HepG2 (cell line): ENCODE measurements around the gene LUZP2. TPM values are rescaled to one million over a fixed set of nuclear protein-coding genes. Genes with fewer than 3 reads are reported as not detected.

ENCODE experiments used
- ATAC-seq: fragments of 200-7000 bp; cut with Tn5 transposase; 3 replicates; pipeline ENCODE4 v1.9.1; 2020; ENCODE audit warnings: mild to moderate bottlenecking, moderate library complexity
- BruUV-seq: library from RNA; stranded (reverse); fragments of 400-500 nt; replicated peaks from 2 replicates; lab custom pipeline; 2021; lab: Mats Ljungman, UMichigan
- CTCF ChIA-PET: fragments of 300-600 bp; formaldehyde crosslinking; extraction: SDS; loops from one replicate; lab custom pipeline; 2021; ENCODE audit warnings: low total read pairs, inconsistent platforms, low intra/inter-chr PET ratio; lab: Yijun Ruan, JAX
- POLR2A ChIA-PET: fragments of 350-600 bp; sonication (Branson Sonifier 250); formaldehyde crosslinking; loops from one replicate; lab custom pipeline; 2020; ENCODE audit warnings: antibody characterized with exemption, inconsistent platforms; lab: Yijun Ruan, JAX
- DNase-seq: peaks from one replicate; pipeline ENCODE4 v3.0.0-alpha.2; 2015; ENCODE audit warnings: low spot score
- FAIRE-seq: peaks from 3 replicates; lab custom pipeline; 2011; peaks lifted over from hg19 to GRCh38; lab: Jason Lieb, UNC
- H2AFZ ChIP-seq: one replicate; pipeline ENCODE4 v1.6.1; 2011; ENCODE audit warnings: low read length, inconsistent platforms
- H3K27ac ChIP-seq: fragments of 300-600 bp; 3 replicates; pipeline ENCODE4 v1.8.0; 2011; ENCODE audit warnings: mixed run types, mild to moderate bottlenecking, mixed read lengths, low read length, inconsistent platforms; ENCODE audit not compliant: insufficient read depth; ENCODE audit errors: extremely low read length
- H3K27me3 ChIP-seq, 2 experiments: fragments of 200-600 bp in 1 of 2; 2 replicates in 1 of 2; 3 replicates in 1 of 2; pipeline versions ENCODE4 v1.6.0 to v1.8.0; 2011; ENCODE audit warnings: low read length in 2 of 2, mild to moderate bottlenecking in 2 of 2, moderate library complexity in 2 of 2, inconsistent platforms in 1 of 2; ENCODE audit not compliant: insufficient read depth in 2 of 2, control insufficient read depth in 1 of 2
- H3K36me3 ChIP-seq, 2 experiments: fragments of 200-600 bp in 1 of 2; replicated peaks in 1 of 2; 2 replicates in 1 of 2; 3 replicates in 1 of 2; pipeline versions ENCODE4 v1.5.1 to v1.8.0; 2011; ENCODE audit warnings: low read length in 2 of 2, inconsistent platforms in 1 of 2; ENCODE audit not compliant: insufficient read depth in 2 of 2, control insufficient read depth in 1 of 2
- H3K4me1 ChIP-seq: 2 replicates; pipeline ENCODE4 v1.5.1; 2012; ENCODE audit warnings: low read length, inconsistent platforms; ENCODE audit not compliant: insufficient read depth
- H3K4me2 ChIP-seq: 2 replicates; pipeline ENCODE4 v1.6.0; 2011; ENCODE audit warnings: low read depth, low read length, inconsistent platforms
- H3K4me3 ChIP-seq, 3 experiments: fragments of 200-600 bp in 1 of 3; sonication (generic), shearing (Covaris generic) in 1 of 3; replicated peaks in 1 of 3; 2 replicates each; pipeline ENCODE4 v1.5.1; 2011 to 2016; ENCODE audit warnings: low read length in 3 of 3, inconsistent platforms in 2 of 3, low read depth in 2 of 3, mild to moderate bottlenecking in 2 of 3, control low read depth in 1 of 3, mixed read lengths in 1 of 3; ENCODE audit not compliant: insufficient read depth in 1 of 3
- H3K79me2 ChIP-seq: one replicate; pipeline ENCODE4 v1.6.1; 2011; ENCODE audit warnings: low read length, inconsistent platforms; ENCODE audit not compliant: insufficient read depth
- H3K9ac ChIP-seq: 2 replicates; pipeline ENCODE4 v1.6.0; 2011; ENCODE audit warnings: mild to moderate bottlenecking, low read depth, low read length, inconsistent platforms; ENCODE audit not compliant: insufficient read depth
- H3K9me3 ChIP-seq: 2 replicates; pipeline ENCODE4 v1.5.1; 2012; ENCODE audit warnings: mild to moderate bottlenecking, low read length
- H4K20me1 ChIP-seq: 2 replicates; pipeline ENCODE4 v1.6.0; 2011; ENCODE audit warnings: inconsistent platforms, mild to moderate bottlenecking, low read length, moderate library complexity; ENCODE audit not compliant: insufficient read depth
- PHF21A ChIP-seq: sonication (generic); formaldehyde crosslinking; IDR thresholded peaks from 2 replicates; pipeline ENCODE4 v1.5.0; 2020; ENCODE audit warnings: mild to moderate bottlenecking, missing genetic modification reagents
- SATB2 ChIP-seq: sonication (generic); formaldehyde crosslinking; IDR thresholded peaks from 2 replicates; pipeline ENCODE4 v1.5.0; 2020; ENCODE audit warnings: missing genetic modification reagents
- TGIF2 ChIP-seq: IDR thresholded peaks from 2 replicates; pipeline ENCODE4 v1.6.1; 2016; ENCODE audit warnings: control low read depth, missing compliant biosample characterization
- ZFP36 ChIP-seq: fragments of 150-350 bp; IDR thresholded peaks from 2 replicates; pipeline ENCODE4 v1.6.1; 2018; ENCODE audit warnings: borderline replicate concordance, low read length, low read depth; ENCODE audit not compliant: partially characterized antibody
- ZNF616 ChIP-seq: sonication (generic); formaldehyde crosslinking; IDR thresholded peaks from 2 replicates; pipeline ENCODE4 v1.5.0; 2020; ENCODE audit warnings: low read depth, mild to moderate bottlenecking, missing genetic modification reagents
- WGBS: methylation state at CpG from one replicate; pipeline ENCODE4 v1.1.6; 2017; ENCODE audit warnings: low lambda C conversion rate; 5-methylcytosine and 5-hydroxymethylcytosine counted together
- in situ Hi-C: cut with HindIII; loops from 2 replicates; pipeline ENCODE4 v1.10.0; 2017; ENCODE audit warnings: low pct_unique_long_range_greater_than_20kb; ENCODE audit not compliant: extremely low pct_ligation_motif_present
- intact Hi-C: fragments of 100-400 bp; cut with micrococcal nuclease; formaldehyde crosslinking; loops from one replicate; pipeline ENCODE4 v1.10.0; 2022; ENCODE audit not compliant: unreplicated experiment
- polyA plus RNA-seq, 8 experiments: library from polyadenylated mRNA; depleted of rRNA in 3 of 8; stranded (reverse) in 7 of 8; unstranded in 1 of 8; fragments of >200 nt; fragmentation: Illumina TruSeq in 4 of 8; extraction: Trizol in 4 of 8; gene quantifications; 2 replicates each; pipeline versions ENCODE4 v1.2.1 to v1.2.3, GENCODE V29; 2011 to 2016; ENCODE audit warnings: low read depth in 4 of 8, missing spikeins in 1 of 8, mixed read lengths in 1 of 8; ENCODE audit not compliant: insufficient read depth in 1 of 8
- total RNA-seq, 5 experiments: library from RNA; depleted of rRNA; stranded (reverse); fragments of >200 nt; fragmentation: Illumina TruSeq; extraction: Trizol; gene quantifications; 2 replicates each; pipeline ENCODE4 v1.2.3, GENCODE V29; 2016; ENCODE audit warnings: low read depth in 1 of 5
- TF ChIP-seq, protein P1 (sequence below): sonication (generic); formaldehyde crosslinking; IDR thresholded peaks from 2 replicates; pipeline ENCODE4 v1.4.0; 2020; ENCODE audit warnings: mild to moderate bottlenecking, missing genetic modification reagents

LUZP2 gene
- total and polyA plus RNA-seq, 2 of the 13 experiments (the other 11 are each of a cell fraction or from before 2014, with no cell fraction given): not detected

DNA sequence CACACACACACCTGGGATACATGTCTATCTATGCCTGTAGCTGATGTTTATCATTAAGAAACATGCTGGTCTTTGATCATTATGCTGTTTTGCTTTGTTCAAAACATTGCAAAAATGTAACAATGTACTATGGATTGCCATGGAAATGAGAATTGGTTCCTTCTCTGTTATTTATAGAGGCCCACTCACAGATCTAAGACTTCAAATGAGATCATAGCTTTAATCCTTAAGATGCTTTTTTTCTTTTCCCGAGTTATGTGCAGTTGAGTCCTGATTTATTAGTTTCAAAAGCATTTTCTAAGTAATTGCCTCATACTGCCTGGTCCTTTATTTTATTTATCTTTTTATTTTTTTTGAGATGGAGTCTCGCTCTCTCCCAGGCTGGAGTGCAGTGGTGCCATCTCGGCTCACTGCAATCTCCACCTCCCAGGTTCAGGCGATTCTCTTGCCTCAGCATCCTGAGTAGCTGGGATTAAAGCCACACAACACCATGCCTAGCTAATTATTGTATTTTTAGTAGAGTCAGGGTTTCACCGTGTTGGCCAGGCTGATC lies 131.4 kb downstream of the LUZP2 start (continued):
- TF ChIP-seq, protein P1, sequence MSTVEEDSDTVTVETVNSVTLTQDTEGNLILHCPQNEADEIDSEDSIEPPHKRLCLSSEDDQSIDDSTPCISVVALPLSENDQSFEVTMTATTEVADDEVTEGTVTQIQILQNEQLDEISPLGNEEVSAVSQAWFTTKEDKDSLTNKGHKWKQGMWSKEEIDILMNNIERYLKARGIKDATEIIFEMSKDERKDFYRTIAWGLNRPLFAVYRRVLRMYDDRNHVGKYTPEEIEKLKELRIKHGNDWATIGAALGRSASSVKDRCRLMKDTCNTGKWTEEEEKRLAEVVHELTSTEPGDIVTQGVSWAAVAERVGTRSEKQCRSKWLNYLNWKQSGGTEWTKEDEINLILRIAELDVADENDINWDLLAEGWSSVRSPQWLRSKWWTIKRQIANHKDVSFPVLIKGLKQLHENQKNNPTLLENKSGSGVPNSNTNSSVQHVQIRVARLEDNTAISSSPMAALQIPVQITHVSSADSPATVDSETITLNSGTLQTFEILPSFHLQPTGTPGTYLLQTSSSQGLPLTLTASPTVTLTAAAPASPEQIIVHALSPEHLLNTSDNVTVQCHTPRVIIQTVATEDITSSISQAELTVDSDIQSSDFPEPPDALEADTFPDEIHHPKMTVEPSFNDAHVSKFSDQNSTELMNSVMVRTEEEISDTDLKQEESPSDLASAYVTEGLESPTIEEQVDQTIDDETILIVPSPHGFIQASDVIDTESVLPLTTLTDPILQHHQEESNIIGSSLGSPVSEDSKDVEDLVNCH (CRISPR knock-in tag): no peak

DNA sequence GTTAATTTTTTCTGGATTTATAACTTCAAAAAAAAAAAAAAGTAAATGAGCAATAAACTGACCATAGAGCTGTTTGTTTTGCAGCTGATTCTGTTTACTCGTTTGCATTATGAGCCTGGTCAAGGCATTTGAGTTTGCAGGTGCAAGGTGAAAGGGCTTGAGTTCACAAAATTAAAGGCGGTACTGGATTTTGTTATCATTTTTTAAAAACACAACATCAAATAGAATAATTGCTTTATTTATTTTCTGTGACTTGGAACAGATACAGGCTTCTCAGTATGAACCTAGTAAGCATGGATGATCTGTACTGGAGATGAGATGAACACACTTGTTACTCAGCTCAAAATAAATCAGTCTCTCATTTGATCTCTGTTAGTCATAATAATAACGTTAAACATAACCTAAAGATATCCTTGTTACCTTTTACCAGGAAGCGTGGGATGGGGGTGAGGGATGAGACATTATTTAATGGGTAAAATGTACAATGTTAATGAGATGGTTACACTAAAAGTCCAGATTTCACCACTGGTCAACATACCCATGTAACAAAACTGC lies 137.8 kb downstream of the LUZP2 start:
- CTCF ChIA-PET: no interaction called here
- FAIRE-seq (no peak), DNase-seq (no peak), ATAC-seq (no peak)
- H3K9ac ChIP-seq: no peak overlapping the region
- no peak overlapping the region for H2AFZ ChIP-seq
- no peaks in the 10 kb centered on the region for H3K79me2 ChIP-seq
- BruUV-seq: no TSS peak
- H3K4me3 ChIP-seq: no peak overlapping the region
- H4K20me1 ChIP-seq: no peaks in the 10 kb centered on the region
- no peaks in the 10 kb centered on the region for H3K4me1 ChIP-seq
- no peak overlapping the region for H3K4me2 ChIP-seq
- in situ Hi-C loops: no loop called here
- WGBS: 20% methylated on average over 4 of the region's 4 CpGs
- no peak overlapping the region for H3K27ac ChIP-seq
- POLR2A ChIA-PET: no interaction called here
- H3K27me3 ChIP-seq: no peaks in the 10 kb centered on the region
- H3K36me3 ChIP-seq: no peaks in the 10 kb centered on the region
- no peak for TF ChIP-seq ZFP36
- no peak for TF ChIP-seq SATB2 (CRISPR knock-in tag)
- TF ChIP-seq TGIF2: no peak
- TF ChIP-seq PHF21A (CRISPR knock-in tag): no peak
- no peak for TF ChIP-seq ZNF616 (CRISPR knock-in tag)
- TF ChIP-seq, all 625 proteins: peak for 0
- intact Hi-C loops: no loop called here
- no peaks in the 10 kb centered on the region for H3K9me3 ChIP-seq
